IPS DF 6.9 (cell line): Measurements from ENCODE around the gene SH2D6.

Experiments used
- DNase-seq: peaks from one replicate; pipeline ENCODE4 v3.0.0-alpha.2; 2013; ENCODE audit warnings: low read depth, low spot score
- H3K27ac ChIP-seq: one replicate; pipeline ENCODE4 v1.5.1; 2013; ENCODE audit warnings: low read length, control low read depth
- H3K27me3 ChIP-seq: 2 replicates; pipeline ENCODE4 v1.6.1; 2013; ENCODE audit warnings: mild to moderate bottlenecking, low read length; ENCODE audit not compliant: control insufficient read depth, insufficient read depth
- H3K36me3 ChIP-seq: 2 replicates; pipeline ENCODE4 v1.6.1; 2013; ENCODE audit warnings: low read length; ENCODE audit not compliant: control insufficient read depth, insufficient read depth
- H3K4me1 ChIP-seq: 2 replicates; pipeline ENCODE4 v1.6.1; 2013; ENCODE audit warnings: low read length; ENCODE audit not compliant: control insufficient read depth, insufficient read depth
- H3K4me3 ChIP-seq: 2 replicates; pipeline ENCODE4 v1.5.1; 2013; ENCODE audit warnings: mild to moderate bottlenecking, low read length
- H3K9me3 ChIP-seq: 2 replicates; pipeline ENCODE4 v1.6.1; 2013; ENCODE audit warnings: low read length, inconsistent platforms; ENCODE audit not compliant: control insufficient read depth, insufficient read depth
- WGBS: extraction: QIAGEN DNeasy Blood & Tissue Kit; methylation state at CpG from one replicate; pipeline ENCODE4 v1.1.7; 2013; ENCODE audit warnings: mixed read lengths, missing lambda C conversion rate; ENCODE audit not compliant: insufficient read length, insufficient coverage; 5-methylcytosine and 5-hydroxymethylcytosine counted together

Gene SH2D6

GRCh38 chr2:85398426-85399182, 19.9 kb upstream of the SH2D6 start:
- no CpG with 5 or more reads among the region's 8 CpGs for WGBS
- no peak overlapping the region for H3K27ac ChIP-seq
- no peaks in the 10 kb centered on the region for H3K9me3 ChIP-seq
- H3K36me3 ChIP-seq = peaks cover 7% of the 10 kb centered on the region; the same call in 1 of the 2 replicates
- no peak overlapping the region; the same call in 1 of the 2 replicates for H3K4me3 ChIP-seq
- DNase-seq = no peak
- no peaks in the 10 kb centered on the region for H3K27me3 ChIP-seq
- no peaks in the 10 kb centered on the region for H3K4me1 ChIP-seq

DNA sequence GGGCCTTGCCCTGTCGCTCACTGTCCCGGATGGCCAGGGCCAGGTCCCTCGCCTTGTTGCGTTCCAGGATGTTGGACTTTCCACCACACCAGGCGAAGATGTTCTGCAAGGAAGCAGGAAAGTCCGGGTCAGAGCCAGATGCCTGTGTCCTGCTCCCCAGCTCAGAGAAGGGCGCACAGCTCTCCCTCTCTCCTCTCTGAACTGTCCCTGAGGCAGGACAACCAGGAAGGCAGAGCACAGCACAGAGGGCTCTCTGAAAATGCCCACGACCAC, 19.4 kb upstream of the SH2D6 start:
- H3K4me3 ChIP-seq = no peak overlapping the region
- no peaks in the 10 kb centered on the region for H3K27me3 ChIP-seq
- H3K36me3 ChIP-seq = peaks cover 7% of the 10 kb centered on the region; the same call in 1 of the 2 replicates
- H3K9me3 ChIP-seq = no peaks in the 10 kb centered on the region
- no peak for DNase-seq
- H3K4me1 ChIP-seq = no peaks in the 10 kb centered on the region
- no CpG with 5 or more reads among the region's 8 CpGs for WGBS
- no peak overlapping the region for H3K27ac ChIP-seq

GRCh38 chr2:85400023-85400422, 18.5 kb upstream of the SH2D6 start:
- DNase-seq = no peak
- no peaks in the 10 kb centered on the region for H3K4me1 ChIP-seq
- WGBS = no CpG with 5 or more reads among the region's 8 CpGs
- no peak overlapping the region for H3K4me3 ChIP-seq
- H3K27ac ChIP-seq = no peak overlapping the region
- H3K27me3 ChIP-seq = no peaks in the 10 kb centered on the region
- peaks cover 7% of the 10 kb centered on the region; the same call in 1 of the 2 replicates for H3K36me3 ChIP-seq
- H3K9me3 ChIP-seq = no peaks in the 10 kb centered on the region

DNA sequence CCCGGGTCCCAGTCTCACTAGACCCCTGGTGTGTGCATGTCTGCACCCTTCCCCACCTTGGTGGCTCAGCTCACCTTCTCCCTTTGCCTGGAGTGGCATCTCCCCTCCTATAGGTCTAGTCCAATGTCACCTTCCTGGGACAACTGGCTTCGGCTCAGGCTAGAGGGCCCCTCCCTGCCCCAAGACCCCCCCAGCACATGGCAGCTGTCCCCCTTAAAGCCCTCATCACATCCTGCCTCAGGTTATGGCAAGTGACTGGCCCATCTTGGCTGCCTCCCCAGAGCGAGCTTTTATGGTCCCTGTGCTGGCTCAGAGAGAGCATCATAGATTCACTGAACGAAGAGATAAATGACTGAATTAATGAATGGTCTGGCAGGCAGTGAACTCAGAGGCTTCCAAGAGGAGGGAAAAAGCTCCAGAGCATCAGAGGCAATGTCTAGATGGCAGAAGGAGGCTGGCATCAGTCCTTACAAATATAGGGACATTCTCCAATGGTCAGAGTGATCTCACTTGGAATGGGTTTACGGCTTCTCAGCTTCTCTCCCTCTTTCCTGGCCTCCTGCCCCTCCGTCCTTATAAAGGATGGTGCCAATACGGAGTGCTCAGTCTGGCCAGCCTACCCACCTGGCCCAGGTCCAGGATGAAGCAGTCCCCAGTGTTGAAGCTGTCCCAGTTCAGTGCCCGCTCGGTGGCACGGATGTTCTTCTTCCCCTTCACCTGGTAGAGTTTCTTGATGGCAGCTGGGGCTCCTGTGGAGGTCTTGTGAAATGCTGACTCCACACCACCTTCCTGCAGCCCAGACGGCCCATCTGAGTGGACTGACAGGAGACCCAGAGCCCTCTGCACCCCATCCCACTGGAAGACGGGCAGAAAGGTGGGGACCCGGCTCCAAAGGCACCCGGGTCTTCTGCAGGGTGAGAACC, 17.7 kb upstream of the SH2D6 start:
- no CpG with 5 or more reads among the region's 14 CpGs for WGBS
- H3K27ac ChIP-seq = no peak overlapping the region
- no peaks in the 10 kb centered on the region; the same call in 1 of the 2 replicates for H3K4me1 ChIP-seq
- no peak for DNase-seq
- no peak overlapping the region for H3K4me3 ChIP-seq
- no peaks in the 10 kb centered on the region for H3K9me3 ChIP-seq
- no peaks in the 10 kb centered on the region for H3K27me3 ChIP-seq
- peaks cover 7% of the 10 kb centered on the region; the same call in 1 of the 2 replicates for H3K36me3 ChIP-seq

- Histone ChIP-seq H3K4me1 (no peaks in the 10 kb centered on the region; the same call in 1 of the 2 replicates), H3K36me3 (peaks cover 7% of the 10 kb centered on the region; the same call in 1 of the 2 replicates), H3K9me3 (no peaks in the 10 kb centered on the region), H3K27me3 (no peaks in the 10 kb centered on the region), H3K27ac (no peak overlapping the region), H3K4me3 (no peak overlapping the region)
- no peak for DNase-seq
- WGBS = no CpG with 5 or more reads among the region's 7 CpGs
Measured at GRCh38 chr2:85401464-85401805, 17.1 kb upstream of the SH2D6 start.

DNA sequence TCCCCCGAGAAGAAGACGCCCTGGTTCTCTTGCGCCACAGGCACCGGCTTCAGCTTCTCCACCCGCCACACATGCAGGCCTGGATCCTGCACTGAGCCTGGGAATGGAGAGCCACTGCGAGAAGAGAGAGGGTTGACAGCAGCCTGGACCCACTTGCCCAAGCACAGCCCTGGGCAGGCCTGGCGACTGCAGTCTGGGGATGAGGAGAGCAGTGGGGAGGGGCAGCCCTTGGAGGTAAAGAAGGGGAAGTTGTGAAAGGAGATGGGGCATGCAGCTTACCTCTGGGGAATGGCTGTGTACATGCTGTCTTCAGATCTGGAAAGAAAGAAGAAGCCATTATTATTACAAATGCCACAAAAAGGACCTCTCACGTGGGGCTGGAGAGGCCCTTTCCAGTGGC, 16.7 kb upstream of the SH2D6 start:
- no peaks in the 10 kb centered on the region for H3K9me3 ChIP-seq
- DNase-seq = no peak
- H3K36me3 ChIP-seq = peaks cover 7% of the 10 kb centered on the region; the same call in 1 of the 2 replicates
- no peak overlapping the region for H3K27ac ChIP-seq
- no CpG with 5 or more reads among the region's 8 CpGs for WGBS
- H3K4me1 ChIP-seq = no peaks in the 10 kb centered on the region; the same call in 1 of the 2 replicates
- H3K27me3 ChIP-seq = no peaks in the 10 kb centered on the region
- no peak overlapping the region for H3K4me3 ChIP-seq

GRCh38 chr2:85405201-85406059, 13.1 kb upstream of the SH2D6 start:
- no peak overlapping the region for H3K27ac ChIP-seq
- no peak for DNase-seq

GRCh38 chr2:85409845-85410583, 8.5 kb upstream of the SH2D6 start, which contains the start of gene CAPG:
Gene CAPG, minus strand, starts transcription at chr2:85410366. Its CDS starts 8,221 bp downstream, at chr2:85402145.
- Histone ChIP-seq H3K36me3 (no peaks in the 10 kb centered on the region), H3K4me3 (no peak within 1 kb of the TSS), H3K27ac (no peak within 1 kb of the TSS), H3K4me1 (peaks cover 12% of the 10 kb centered on the region), H3K9me3 (no peaks in the 10 kb centered on the region), H3K27me3 (no peaks in the 10 kb centered on the region)
- no CpG with 5 or more reads among the region's 12 CpGs for WGBS
- no peak for DNase-seq

More at GRCh38 chr2:85405201-85406059, 13.1 kb upstream of the SH2D6 start:
- Histone ChIP-seq H3K4me3 (no peak overlapping the region), H3K36me3 (no peaks in the 10 kb centered on the region), H3K27me3 (no peaks in the 10 kb centered on the region), H3K4me1 (peaks cover 10% of the 10 kb centered on the region), H3K9me3 (no peaks in the 10 kb centered on the region)
- no CpG with 5 or more reads among the region's 15 CpGs for WGBS

- DNase-seq = no peak
- Histone ChIP-seq H3K9me3 (no peaks in the 10 kb centered on the region), H3K27me3 (no peaks in the 10 kb centered on the region), H3K4me1 (peaks cover 12% of the 10 kb centered on the region), H3K27ac (no peak overlapping the region), H3K4me3 (no peak overlapping the region), H3K36me3 (no peaks in the 10 kb centered on the region)
- WGBS = no CpG with 5 or more reads among the region's 13 CpGs
Measured at GRCh38 chr2:85410584-85411404, 7.7 kb upstream of the SH2D6 start.
